Forelimb muscle (tissue), 1 donor: ENCODE data around the gene STRN. TPM values are rescaled to one million over a fixed set of nuclear protein-coding genes. Genes with fewer than 3 reads are reported as not detected.
"Not testable (repeated sequence)": the region's sequence is repeated elsewhere in the genome, so short reads cannot be mapped to it uniquely, and the experiment has no call there.

Experiments used
- DNase-seq: peaks from one replicate; pipeline ENCODE4 v3.0.0-alpha.2; 2013; ENCODE audit warnings: low read depth
- polyA plus RNA-seq: library from polyadenylated mRNA; unstranded; fragments of 120-200 nt; gene quantifications from one replicate; pipeline ENCODE4 v1.2.1, GENCODE V29; 2013; ENCODE audit not compliant: insufficient read length

The STRN gene
- polyA plus RNA-seq, 1 donor, result 22.5 TPM

DNA sequence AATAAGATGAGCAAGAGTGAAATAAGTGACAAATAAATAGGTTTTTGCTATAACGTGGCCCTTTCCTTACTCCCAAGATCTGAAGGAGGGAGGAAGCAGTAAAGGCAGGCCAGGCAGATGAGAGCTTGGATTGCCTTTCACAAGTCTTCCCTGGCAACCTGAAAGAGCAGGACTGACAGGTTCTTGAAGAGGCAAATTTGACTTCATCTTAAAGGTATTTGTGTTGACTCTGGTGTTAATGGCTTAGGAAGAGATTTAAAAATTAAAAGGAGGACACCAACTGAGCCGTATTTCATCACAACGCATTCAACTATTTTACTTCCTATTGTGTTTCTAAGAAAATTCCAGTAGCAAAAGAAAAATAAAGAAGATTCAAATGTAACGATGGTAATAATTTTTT, 3.2 kb downstream of the STRN start:
- DNase-seq, result no peak

DNA sequence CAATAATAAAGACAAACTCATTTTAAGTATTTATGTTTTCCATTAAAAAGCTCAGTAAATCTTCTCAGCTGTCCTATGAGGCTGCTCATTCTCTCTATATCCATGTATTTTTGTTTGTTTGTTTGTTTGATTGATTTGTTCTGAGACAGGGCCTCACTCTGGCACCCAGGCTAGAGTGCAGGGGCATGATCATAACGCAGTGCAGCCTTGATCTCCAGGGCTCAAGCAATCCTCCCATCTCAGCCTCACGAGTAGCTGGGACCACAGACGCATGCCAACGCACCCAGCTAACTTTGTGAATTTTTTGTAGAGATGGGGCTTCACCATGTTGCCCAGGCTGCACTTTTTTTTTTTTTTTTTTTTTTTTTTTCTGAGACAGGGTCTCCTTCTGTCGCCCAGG, 5.6 kb downstream of the STRN start:
- DNase-seq, result no peak

DNA sequence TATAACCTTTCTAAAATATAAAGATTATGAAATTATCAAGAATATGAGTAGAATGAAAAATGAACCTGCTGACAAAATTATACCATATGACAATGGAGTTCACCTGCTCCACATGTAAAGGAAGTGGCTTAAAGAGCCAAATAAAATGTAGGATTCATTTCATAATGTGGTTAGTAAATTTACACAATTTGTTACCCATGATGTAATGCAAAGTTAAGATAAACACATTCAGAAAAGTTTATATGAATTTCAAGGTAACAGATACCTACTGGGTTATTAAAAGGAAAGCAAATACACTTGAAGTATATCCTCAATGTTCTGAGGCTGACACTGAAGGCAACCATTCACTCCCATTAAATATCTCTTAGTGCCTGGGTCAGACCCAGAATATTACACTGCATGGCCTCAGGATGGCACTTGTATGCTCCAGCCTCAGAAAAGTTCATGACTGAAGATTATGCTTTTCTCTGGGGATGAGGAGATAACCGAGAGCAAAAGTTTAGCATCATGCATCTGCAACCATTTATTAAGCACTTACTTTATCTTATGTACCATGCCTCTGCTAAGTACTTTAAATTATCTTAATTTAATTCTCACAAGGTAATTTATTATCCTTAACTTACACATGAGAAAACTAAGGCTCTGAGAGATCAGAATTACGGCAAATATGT, 6.2 kb downstream of the STRN start:
- no peak for DNase-seq

DNA sequence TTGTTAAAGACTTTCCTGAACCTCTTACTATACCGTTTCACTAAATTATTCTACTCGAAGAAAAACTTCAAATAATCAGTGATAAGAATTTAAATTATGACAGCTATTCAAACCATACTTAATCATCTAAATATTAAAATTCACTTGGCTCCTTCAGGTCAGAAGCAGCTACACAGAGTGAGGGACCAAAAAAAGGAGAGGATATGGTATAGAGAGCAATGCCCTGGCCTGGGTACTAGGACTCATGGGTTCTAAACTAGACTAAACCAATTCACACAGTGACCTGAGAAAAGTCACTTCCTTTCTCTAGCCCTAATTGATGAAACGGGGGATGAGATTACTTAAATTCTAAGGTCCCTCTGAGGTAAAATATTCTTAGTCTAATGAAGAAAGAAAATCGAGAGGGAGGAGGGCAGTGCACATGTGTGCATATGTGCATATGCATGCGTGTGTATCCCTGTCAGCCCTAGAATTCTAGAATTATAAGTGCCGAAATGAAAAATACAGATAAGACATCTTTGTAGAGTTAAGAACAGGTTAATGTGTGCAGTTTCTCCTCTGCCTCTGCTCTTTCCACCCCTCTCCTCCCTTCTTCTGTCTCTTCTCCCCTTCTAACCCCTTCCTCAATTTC, 11.2 kb downstream of the STRN start:
- no peak for DNase-seq

DNA sequence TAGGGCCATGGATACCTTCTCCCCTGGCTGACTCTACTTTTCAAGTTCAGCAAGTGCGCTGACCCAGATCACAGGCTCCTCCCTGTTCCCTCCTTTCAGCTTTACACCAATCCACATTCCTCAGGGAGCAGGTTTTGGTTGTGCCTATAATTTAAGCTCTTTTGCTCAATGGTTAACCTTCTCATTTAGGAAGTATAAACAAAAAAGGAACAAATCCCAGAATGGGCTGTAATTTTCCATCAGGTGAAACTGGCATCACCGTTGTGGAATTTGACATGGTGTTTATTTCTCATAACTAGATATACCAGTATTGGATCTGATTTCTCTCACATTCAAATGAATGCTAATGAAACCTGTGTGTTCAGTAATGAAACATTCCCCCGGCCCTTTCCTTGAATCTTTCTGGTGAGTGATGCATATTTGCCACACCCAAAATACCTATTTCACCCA, 13.6 kb downstream of the STRN start:
- DNase-seq, result no peak

DNA sequence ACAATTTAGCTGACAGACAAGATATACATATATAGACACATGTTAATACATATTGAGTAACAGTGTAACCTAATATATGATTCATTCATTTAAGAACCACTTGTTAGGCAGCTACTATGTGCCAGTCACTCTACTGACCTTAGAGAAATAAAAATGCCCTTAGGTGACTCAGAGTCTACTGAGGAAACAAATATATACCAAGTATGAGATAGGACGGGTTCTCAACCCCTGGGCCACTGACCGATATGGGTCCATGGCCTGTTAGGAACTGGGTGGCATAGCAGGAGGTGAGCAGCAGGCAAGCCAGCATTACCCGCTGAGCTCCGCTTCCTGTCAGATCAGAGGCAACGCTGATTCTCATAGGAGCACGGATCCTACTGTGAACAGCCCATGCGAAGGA, 14.8 kb downstream of the STRN start:
- DNase-seq, result no peak

DNA sequence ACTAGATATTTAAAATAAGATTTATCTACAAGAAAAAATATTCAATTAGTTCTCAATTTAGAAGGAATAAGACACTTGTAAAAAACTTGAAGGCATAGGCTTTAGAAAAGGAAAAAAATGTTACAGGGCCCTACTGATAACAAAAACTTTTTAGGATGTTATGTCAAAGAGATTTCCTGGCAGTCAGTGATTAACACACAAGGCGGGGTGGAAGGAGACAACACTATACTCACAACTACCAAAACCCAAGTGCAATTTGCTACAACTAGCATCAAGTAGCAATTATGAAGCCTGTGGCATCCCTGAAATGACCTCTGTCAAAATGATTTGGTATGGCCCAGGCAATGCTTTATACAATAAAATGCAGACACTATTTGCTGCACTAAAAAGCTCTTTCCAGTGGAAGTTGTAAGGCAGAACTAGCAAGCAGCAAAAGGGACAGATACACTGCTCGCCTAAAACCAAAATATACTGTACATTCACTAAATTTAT, 15.3 kb downstream of the STRN start:
- DNase-seq, result no peak

DNA sequence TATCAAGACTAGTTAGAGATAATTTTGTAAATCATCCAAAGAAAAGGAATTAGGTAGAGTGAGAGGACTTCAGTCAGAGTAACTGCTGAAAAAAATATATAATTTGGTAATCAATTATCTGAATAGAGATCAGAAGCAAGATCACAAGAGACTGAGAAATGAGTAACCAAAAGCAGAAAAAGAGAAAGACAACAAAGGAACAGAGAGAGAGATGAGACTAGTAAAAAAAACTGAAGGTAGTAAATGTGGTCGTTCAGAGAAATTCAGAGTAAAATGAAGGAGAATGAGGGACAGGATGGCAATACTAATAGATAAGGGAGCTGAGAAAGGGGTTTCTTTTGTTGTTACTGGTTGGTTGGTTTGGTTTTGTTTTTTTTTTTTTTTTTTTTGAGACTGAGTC, 16.5 kb downstream of the STRN start:
- DNase-seq, result no peak

DNA sequence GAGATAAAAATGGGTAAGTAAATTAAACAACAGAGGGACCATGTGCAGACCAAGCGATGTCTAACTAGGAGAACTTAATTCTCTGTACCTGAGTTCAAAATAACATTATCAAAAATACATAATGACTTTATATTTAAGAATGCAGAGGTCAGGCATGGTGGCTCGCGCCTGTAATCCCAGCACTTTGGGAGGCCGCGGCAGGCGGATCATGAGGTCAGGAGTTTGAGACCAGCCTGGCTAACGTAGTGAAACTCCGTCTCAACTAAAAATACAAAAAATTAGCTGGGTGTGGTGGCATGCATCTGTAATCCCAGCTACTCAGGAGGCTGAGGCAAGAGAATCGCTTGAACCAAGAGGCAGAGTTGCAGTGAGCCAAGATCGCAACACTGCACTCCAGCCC, 21.1 kb downstream of the STRN start:
- not testable (repeated sequence) for DNase-seq

DNA sequence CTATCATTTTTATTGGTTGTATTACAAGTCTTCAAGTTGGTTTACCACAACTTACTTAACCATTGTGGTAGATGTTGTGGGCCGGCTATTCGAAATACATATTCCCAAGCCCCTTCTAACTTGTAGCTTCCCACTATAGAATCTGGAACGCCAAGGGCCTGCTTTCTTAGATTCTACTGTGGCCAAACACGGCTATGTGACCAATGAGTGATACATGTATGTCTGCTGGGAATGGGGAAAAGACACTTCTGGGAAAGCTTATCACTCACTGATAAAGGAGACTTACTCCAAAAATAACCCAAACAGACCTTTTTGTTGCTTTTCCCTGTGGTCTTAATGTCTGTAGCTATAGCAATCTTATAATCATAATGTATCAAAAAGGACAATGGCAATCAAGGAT, 24.5 kb downstream of the STRN start:
- DNase-seq, result no peak

DNA sequence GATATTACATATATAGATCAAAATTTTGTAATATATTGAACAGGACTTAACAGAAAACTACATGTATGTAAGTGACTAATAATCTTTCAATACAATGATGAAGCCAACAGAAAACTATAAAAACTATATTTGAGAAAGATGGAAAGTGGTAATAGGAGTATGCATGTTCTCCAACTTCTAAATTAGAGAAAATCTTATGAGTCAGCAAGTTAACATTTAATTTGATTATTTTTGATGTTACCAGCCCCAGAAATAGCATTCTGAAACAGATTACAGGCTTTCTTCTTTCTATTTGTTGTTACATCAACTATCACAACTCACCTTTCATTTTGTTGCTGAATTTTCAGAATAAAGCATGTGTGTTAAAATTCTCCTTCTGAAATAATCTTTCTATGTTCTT, 29.8 kb downstream of the STRN start:
- DNase-seq, result not testable (repeated sequence)

DNA sequence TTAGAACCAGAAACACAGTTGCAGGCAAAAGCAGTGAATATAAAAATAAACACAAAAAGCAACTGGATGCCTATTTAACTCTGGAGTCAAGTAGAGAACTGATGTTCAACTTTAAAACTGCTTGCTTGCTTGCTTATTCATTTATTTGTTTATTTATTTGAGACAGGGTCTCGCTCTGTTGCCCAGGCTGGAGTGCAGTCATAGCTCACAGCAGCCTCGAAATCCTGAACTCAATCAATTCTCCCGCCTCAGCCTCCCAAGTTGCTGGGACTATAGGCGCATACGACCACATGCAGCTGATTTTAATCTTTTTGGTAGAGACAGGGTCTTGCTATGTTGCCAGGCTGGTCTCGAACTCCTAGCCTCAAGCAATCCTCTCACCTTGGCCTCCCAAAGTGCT, 34.6 kb downstream of the STRN start:
- DNase-seq, result not testable (repeated sequence)

DNA sequence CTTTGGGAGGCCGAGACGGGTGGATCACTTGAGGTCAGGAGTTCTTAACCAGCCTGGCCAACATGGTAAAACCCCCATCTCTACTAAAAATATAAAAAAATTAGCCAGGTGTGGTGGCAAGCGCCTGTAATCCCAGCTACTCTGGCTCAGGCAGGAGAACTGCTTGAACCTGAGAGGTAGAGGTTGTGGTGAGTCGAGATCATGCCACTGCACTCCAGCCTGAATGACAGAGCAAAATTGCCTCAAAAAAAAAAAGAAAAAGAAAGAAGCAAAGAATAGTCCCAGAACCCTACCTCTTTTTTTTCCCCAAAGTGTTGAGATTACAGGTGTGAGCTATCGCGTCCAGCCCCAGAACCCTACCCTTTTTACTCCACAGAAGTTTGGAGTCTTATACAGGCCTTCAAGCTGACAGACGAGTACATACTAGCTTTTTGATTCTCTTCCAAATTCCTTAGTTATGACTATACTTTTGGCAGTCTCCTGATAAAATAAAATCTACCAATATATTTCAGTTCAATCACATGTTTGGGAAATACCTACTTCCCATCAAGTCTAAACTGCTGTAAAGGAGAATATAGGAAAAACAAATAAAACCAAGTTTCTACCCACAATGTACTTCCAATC, 35.4 kb downstream of the STRN start:
- DNase-seq, result not testable (repeated sequence)

DNA sequence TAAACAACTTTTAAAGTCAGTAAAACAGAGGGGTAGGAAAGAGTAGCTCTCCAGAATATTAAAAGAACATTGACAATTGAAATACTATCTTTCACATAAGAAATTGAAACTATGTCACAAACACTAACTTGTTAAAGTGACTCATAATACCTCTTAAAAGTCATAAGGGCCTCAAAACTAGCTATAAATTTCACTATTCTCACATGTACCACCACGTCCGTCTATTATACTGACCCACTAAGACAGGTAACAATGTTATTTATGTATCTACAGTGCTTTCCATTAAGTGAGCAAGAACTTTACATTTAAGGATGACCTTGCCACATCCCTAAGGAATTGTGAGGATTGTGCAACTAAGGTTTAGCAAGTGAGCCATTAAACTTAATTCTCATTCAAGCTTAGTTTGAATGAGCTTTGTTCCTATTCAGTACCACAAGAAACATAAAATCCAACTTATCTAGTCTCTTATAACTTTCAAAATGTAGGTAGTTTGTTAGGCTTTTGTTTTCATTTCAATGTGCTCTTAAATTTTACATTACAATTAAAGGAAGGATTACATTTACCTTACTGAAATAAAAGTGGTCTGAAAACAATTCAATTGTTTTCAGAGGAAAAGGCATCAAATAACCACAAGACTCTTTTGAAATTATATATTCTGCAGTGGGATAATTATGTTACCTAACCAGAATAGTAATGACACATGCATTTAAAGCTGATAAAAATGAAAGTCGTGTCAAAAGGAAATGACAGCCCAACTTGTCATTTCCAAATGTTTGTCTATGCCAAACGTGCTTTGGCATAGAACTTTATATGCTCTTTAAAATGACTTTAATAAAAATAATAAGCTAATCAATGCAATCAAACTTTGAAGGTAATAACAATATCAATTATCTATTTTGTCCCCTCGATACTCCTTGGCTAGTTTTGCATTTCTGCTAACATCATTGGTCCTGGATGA, 39.9 kb downstream of the STRN start:
- not testable (repeated sequence) for DNase-seq

DNA sequence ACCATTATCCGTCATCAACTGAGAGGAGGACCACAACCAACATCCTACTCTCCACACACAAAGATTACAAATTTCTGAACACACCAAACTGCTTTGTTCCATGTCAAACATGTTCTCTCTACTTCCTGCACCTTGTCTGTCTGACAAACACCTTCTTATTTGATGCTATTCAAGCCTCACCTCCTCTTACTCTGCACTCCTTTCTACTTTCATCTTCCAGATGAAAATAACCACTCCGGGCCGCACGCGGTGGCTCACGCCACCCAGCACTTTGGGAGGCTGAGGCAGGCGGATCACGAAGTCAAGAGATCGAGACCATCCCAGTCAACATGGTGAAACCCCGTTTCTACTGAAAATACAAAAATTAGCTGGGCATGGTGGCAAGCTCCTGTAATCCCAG, 43.7 kb downstream of the STRN start:
- not testable (repeated sequence) for DNase-seq

DNA sequence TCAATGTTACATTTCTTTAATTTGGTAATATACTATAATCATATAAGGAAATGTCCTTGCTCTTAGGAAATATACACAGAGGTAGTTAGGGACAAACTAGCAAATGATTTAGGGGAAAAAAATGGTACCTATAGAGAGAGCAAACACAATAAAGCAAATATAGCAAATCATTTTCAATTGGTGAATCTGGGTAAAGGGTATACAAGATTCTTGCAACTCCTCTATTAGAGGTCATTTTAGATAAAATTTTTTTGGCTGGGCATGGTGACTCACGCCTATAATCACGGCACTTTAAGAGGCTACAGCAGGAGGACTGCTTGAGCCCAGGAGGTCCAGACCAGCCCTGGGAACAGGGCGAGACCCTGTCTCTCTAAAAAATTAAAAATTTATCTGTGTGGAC, 44.4 kb downstream of the STRN start:
- DNase-seq, result no peak

DNA sequence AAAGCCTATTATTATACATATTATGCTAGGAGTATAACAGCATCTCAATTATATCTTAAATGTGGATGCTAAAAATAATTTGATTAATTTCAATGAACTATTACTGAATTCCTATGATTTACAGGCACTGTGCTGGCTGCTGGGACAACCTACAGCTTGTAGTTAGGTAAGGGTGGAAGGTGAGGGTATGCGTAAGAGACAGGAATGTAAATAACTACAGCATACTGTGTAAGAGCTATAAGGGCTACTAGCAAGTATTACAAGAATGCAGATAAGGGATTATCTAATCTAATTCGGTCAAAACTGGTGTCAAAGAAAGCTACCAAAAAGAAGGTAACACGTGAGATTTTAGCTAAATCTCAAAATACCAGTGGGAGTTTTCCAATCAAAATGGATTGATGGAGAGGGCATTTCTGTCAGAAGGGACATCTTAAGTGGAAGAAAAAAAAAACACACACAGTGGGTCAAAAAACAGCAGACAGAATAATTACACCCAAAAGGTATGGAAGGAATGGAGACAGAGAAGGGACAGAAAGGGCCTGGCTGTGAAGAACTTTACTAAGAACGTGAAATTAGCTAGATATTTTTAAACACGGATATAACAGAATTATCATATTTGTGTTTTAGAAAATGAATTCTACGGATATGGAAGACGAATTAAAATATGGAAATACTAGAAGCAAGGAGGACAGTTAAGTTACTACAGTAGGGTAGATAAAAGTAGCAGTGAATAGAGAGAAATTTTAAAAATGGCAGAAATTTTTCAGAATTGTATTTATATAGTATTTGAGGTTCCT, 47.1 kb downstream of the STRN start:
- DNase-seq, result no peak

DNA sequence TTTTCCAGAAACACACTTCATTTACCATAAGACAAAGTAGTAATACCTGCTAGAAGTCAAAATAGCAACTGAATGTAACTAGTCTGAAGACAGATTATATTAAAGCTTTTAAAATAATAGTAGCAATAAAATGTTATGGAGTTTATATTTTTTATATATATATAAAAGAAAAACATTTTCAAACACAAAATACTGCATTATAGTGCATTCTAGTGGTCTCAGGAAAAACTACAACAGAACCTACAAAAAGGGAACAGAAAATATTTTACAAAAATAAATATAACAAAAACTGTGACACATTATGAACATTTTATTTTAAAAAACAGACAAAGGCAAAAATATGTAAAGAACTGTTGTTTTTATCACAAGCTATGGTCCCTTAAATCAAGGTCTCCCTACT, 48.0 kb downstream of the STRN start:
- DNase-seq, result no peak

DNA sequence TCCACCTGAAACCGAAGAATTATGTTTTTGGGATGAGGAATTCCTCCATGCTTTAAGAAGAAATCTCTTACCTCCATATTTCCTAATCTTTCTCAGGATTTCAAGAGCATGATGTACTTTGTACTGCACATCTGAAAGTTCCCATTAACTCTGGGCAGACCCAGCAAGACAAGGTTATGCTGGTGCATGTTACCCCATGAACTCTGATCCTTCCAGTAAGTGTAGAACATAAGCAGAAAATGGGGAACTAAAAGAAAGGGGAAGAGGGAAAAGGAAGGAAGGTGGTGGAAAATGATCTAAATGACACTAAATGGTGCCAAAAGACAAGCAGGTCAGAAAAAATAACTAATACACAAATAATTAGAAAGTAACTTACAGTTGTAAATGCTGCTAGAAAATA, 50.7 kb downstream of the STRN start:
- no peak for DNase-seq

DNA sequence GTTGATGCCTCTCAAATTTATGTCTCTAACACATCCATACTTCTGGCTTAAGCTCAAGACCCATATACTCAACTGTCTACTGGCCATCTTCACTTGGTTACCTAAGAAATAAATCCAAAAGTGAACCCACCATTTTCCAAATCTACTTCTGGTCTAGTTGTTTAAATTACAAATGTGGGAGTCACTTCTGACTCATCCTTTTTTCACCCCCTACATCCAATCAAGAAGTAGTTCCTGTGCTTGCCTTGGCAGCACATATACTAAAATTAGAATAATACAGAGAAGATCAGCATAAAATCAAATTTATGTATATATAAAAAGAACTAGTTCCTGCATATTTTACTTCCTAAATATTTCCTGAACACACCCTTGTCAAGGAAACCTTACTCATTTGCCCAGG, 53.6 kb downstream of the STRN start:
- no peak for DNase-seq

DNA sequence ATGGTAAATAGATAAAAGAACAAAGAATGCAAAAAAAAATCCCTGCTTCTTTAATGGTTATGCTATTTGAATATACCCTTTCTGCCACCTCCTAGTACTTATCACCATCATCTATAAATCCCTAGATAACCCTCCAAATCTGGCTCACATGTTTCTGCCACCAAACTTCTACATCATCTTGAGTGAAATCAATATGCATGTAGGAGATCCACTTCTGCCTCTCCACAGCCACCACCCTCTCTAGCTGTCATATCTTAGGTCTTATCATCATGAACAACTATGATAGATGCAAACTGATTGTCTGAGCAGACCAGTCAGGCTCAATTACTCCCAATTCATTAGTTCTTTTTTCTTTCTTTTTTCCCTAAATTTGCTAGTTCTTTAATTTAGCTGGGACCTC, 55.3 kb downstream of the STRN start:
- DNase-seq, result no peak
